DOHH2 (cell line): Measurements from ENCODE around the gene ARL11.
A peak's percentile ranks its signal among the peaks of the same experiment; 100 is the strongest.

Source experiments
- H3F3A ChIP-seq: fragments of 200-600 bp; sonication (generic), shearing (Covaris generic); 2 replicates; pipeline ENCODE4 v1.6.0; 2016; ENCODE audit warnings: antibody characterized with exemption, mild to moderate bottlenecking; ENCODE audit not compliant: control insufficient read depth, insufficient read depth
- H3K27ac ChIP-seq: fragments of 200-600 bp; sonication (generic); 2 replicates; pipeline ENCODE4 v1.5.1; 2014; ENCODE audit warnings: low read depth, mild to moderate bottlenecking, low read length, moderate library complexity
- H3K27me3 ChIP-seq: fragments of 200-600 bp; sonication (generic); 2 replicates; pipeline ENCODE4 v1.6.1; 2014; ENCODE audit warnings: mild to moderate bottlenecking, low read length, mixed read lengths; ENCODE audit not compliant: control insufficient read depth
- H3K36me3 ChIP-seq: fragments of 200-600 bp; sonication (generic); 2 replicates; pipeline ENCODE4 v1.6.1; 2014; ENCODE audit warnings: mild to moderate bottlenecking, low read length, moderate library complexity, mixed read lengths; ENCODE audit not compliant: control insufficient read depth
- H3K4me1 ChIP-seq: fragments of 200-600 bp; sonication (generic); 2 replicates; pipeline ENCODE4 v1.6.1; 2014; ENCODE audit warnings: mild to moderate bottlenecking, low read length, mixed read lengths; ENCODE audit not compliant: control insufficient read depth
- H3K4me2 ChIP-seq: fragments of 200-600 bp; sonication (generic); 2 replicates; pipeline ENCODE4 v1.6.0; 2014; ENCODE audit warnings: mild to moderate bottlenecking, low read length, moderate library complexity
- H3K4me3 ChIP-seq: fragments of 200-600 bp; sonication (generic); 2 replicates; pipeline ENCODE4 v1.5.1; 2014; ENCODE audit warnings: mild to moderate bottlenecking, low read length, mixed read lengths
- H3K79me2 ChIP-seq: fragments of 200-600 bp; sonication (generic); 2 replicates; pipeline ENCODE4 v1.6.1; 2014; ENCODE audit warnings: mild to moderate bottlenecking, low read length, mixed read lengths; ENCODE audit not compliant: control insufficient read depth
- H3K9me2 ChIP-seq: fragments of 200-600 bp; sonication (generic); replicated peaks from 2 replicates; pipeline ENCODE4 v1.6.1; 2014; ENCODE audit warnings: mild to moderate bottlenecking, low read length, mixed read lengths; ENCODE audit not compliant: control insufficient read depth
- H3K9me3 ChIP-seq: fragments of 200-600 bp; sonication (generic); 2 replicates; pipeline ENCODE4 v1.6.1; 2014; ENCODE audit warnings: antibody characterized with exemption, low read length, mixed read lengths; ENCODE audit not compliant: control insufficient read depth, insufficient read depth
- H4K20me1 ChIP-seq: fragments of 200-600 bp; sonication (generic); 2 replicates; pipeline ENCODE4 v1.6.0; 2014; ENCODE audit warnings: low read depth, mild to moderate bottlenecking, antibody characterized with exemption, low read length, moderate library complexity; ENCODE audit not compliant: control insufficient read depth, insufficient read depth
- CTCF ChIP-seq: fragments of 200-600 bp; sonication (generic); IDR thresholded peaks from one replicate; pipeline ENCODE4 v1.5.1; 2014; ENCODE audit warnings: antibody characterized with exemption, mild to moderate bottlenecking, low read depth, low read length; ENCODE audit not compliant: poor library complexity, severe bottlenecking
- EZH2phosphoT487 ChIP-seq: fragments of 200-600 bp; sonication (generic); IDR thresholded peaks from 2 replicates; pipeline ENCODE4 v1.6.1; 2017; ENCODE audit warnings: borderline replicate concordance, mild to moderate bottlenecking, antibody characterized with exemption, low read length, moderate library complexity, mixed read lengths

Gene ARL11

GRCh38 chr13:49669735-49670309 is 41.5 kb downstream of the ARL11 start:
- Histone ChIP-seq H3K9me3 (no peaks in the 10 kb centered on the region), H3K27ac (no peak overlapping the region), H3K27me3 (no peaks in the 10 kb centered on the region), H3K4me2 (no peak overlapping the region), H3K4me3 (no peak overlapping the region), H3F3A (0 out of 2 replicates have a peak, but pooled peaks cover 4% of the 10 kb centered on the region), H3K36me3 (peaks cover 22% of the 10 kb centered on the region), H3K9me2 (no peaks in the 10 kb centered on the region), H3K4me1 (no peaks in the 10 kb centered on the region), H3K79me2 (peaks cover 3% of the 10 kb centered on the region), H4K20me1 (no peaks in the 10 kb centered on the region)
- peak; percentile 49 for TF ChIP-seq CTCF
- TF ChIP-seq EZH2phosphoT487: no peak

- Histone ChIP-seq H3F3A (0 out of 2 replicates have a peak, but pooled peaks cover 4% of the 10 kb centered on the region), H3K9me3 (no peaks in the 10 kb centered on the region), H3K4me2 (no peak overlapping the region), H3K9me2 (no peaks in the 10 kb centered on the region), H3K4me3 (no peak overlapping the region), H3K36me3 (peaks cover 24% of the 10 kb centered on the region), H3K27me3 (no peaks in the 10 kb centered on the region), H3K27ac (no peak overlapping the region), H3K4me1 (peaks cover 7% of the 10 kb centered on the region), H3K79me2 (peaks cover 13% of the 10 kb centered on the region), H4K20me1 (no peaks in the 10 kb centered on the region)
- no peak for TF ChIP-seq EZH2phosphoT487
- no peak for TF ChIP-seq CTCF
Observed at GRCh38 chr13:49670828-49671227, 42.5 kb downstream of the ARL11 start.

GRCh38 chr13:49676581-49677298 is 48.4 kb downstream of the ARL11 start:
- H3K4me3 ChIP-seq: no peak overlapping the region
- no peak overlapping the region for H3K4me2 ChIP-seq
- H3K79me2 ChIP-seq: peaks cover 56% of the 10 kb centered on the region
- H3K4me1 ChIP-seq: peaks cover 24% of the 10 kb centered on the region
- no peaks in the 10 kb centered on the region for H3K9me2 ChIP-seq
- H3K27ac ChIP-seq: no peak overlapping the region
- TF ChIP-seq CTCF (no peak), EZH2phosphoT487 (no peak)
- peaks cover 3% of the 10 kb centered on the region; the same call in 1 of the 2 replicates for H4K20me1 ChIP-seq
- H3K9me3 ChIP-seq: no peaks in the 10 kb centered on the region
- peaks cover 18% of the 10 kb centered on the region for H3K36me3 ChIP-seq
- no peaks in the 10 kb centered on the region for H3K27me3 ChIP-seq
- no peaks in the 10 kb centered on the region for H3F3A ChIP-seq
